ENCODE results near the gene ARHGEF28.

DNA sequence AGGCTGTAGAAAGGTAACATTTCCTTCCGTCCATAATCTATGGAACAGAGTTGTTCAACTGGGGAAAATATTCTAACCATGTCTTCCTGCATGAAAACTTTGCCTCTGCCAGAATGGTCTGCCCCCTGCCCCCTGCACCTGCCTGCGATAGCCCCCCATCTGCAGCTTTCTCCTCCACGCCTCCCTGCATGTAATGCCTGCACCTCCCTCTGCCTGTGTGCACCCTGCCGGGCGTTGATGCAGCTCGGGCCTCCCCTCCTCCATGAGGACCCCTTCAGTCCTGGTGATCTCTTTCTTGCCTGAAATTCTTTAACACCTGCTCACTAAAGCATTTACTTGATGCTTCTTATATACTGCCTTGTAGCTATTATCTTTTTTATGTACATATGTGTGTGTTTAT is 266.2 kb downstream of the ARHGEF28 start:
- TF ChIP-seq LARP7 (IDR thresholded peaks at IDR 0.05) (no peak), EZH2 (IDR thresholded peaks at IDR 0.05; ENCODE audit: borderline replicate concordance, low read depth, low read length) (no peak), POLR2A (conservative IDR thresholded peaks at IDR 0.05) (no peak), POLR2AphosphoS5 (IDR thresholded peaks at IDR 0.05; ENCODE audit: control insufficient read depth, insufficient read depth, low read depth, low read length) (no peak), CBX8 (IDR thresholded peaks at IDR 0.05; ENCODE audit: borderline replicate concordance, extremely low read depth, low read depth, low read length, poor library complexity, severe bottlenecking) (no peak), ZNF253 (CRISPR knock-in tag; conservative IDR thresholded peaks at IDR 0.05) (no peak), NRF1 (conservative IDR thresholded peaks at IDR 0.05 in 1 of 2, IDR thresholded peaks at IDR 0.05 in 1 of 2) (no peak), CHD4 (IDR thresholded peaks at IDR 0.05; ENCODE audit: insufficient read depth, insufficient replicate concordance, low read depth, low read length, poor library complexity, severe bottlenecking) (no peak), PHF21A (IDR thresholded peaks at IDR 0.05; ENCODE audit: borderline replicate concordance, low read depth) (no peak), BRD4 (IDR thresholded peaks at IDR 0.05) (no peak)
- TF ChIP-seq, protein P1, sequence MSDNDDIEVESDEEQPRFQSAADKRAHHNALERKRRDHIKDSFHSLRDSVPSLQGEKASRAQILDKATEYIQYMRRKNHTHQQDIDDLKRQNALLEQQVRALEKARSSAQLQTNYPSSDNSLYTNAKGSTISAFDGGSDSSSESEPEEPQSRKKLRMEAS (CRISPR knock-in tag; IDR thresholded peaks at IDR 0.05) = no peak
- TF ChIP-seq, protein P2, sequence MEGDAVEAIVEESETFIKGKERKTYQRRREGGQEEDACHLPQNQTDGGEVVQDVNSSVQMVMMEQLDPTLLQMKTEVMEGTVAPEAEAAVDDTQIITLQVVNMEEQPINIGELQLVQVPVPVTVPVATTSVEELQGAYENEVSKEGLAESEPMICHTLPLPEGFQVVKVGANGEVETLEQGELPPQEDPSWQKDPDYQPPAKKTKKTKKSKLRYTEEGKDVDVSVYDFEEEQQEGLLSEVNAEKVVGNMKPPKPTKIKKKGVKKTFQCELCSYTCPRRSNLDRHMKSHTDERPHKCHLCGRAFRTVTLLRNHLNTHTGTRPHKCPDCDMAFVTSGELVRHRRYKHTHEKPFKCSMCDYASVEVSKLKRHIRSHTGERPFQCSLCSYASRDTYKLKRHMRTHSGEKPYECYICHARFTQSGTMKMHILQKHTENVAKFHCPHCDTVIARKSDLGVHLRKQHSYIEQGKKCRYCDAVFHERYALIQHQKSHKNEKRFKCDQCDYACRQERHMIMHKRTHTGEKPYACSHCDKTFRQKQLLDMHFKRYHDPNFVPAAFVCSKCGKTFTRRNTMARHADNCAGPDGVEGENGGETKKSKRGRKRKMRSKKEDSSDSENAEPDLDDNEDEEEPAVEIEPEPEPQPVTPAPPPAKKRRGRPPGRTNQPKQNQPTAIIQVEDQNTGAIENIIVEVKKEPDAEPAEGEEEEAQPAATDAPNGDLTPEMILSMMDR (IDR thresholded peaks at IDR 0.05 in 2 of 3, conservative IDR thresholded peaks at IDR 0.05 in 1 of 3; ENCODE audit: insufficient read depth in 2 of 3, low read depth in 1 of 3, low read length in 3 of 3) = no peak
